CD4-positive, alpha-beta T cell (primary cell): ENCODE data around the gene PFDN1. TPM values are rescaled to one million over a fixed set of nuclear protein-coding genes. Genes with fewer than 3 reads are reported as not detected.
"Not testable (repeated sequence)": the region's sequence is repeated elsewhere in the genome, so short reads cannot be mapped to it uniquely, and the experiment has no call there.

Source experiments
- ATAC-seq: fragments of 200-7000 bp; cut with Tn5 transposase; one replicate; pipeline ENCODE4 v1.10.0; 2022; ENCODE audit warnings: mild to moderate bottlenecking; ENCODE audit not compliant: poor library complexity
- CTCF ChIA-PET: fragments of 350-600 bp; sonication (Branson Sonifier 250); formaldehyde crosslinking; loops from one replicate; lab custom pipeline; 2021; ENCODE audit warnings: antibody characterized with exemption, inconsistent platforms; lab: Charles Lee
- POLR2A ChIA-PET: fragments of 350-600 bp; sonication (Branson Sonifier 250); formaldehyde crosslinking; loops from one replicate; lab custom pipeline; 2021; ENCODE audit warnings: antibody characterized with exemption, inconsistent platforms; lab: Charles Lee
- DNase-seq, 14 experiments: peaks; one replicate each; pipeline ENCODE4 v3.0.0-alpha.2; 2013 to 2020; ENCODE audit warnings: mixed read lengths in 2 of 14
- H3K27ac ChIP-seq, 2 donors: one replicate each; pipeline versions ENCODE4 v1.5.1 to v1.7.0; 2013; ENCODE audit warnings: low read length in 2 of 2, low read depth in 1 of 2, mild to moderate bottlenecking in 1 of 2
- H3K27me3 ChIP-seq, 2 experiments: 1 replicate in 1 of 2; 2 replicates in 1 of 2; pipeline versions ENCODE4 v1.6.1 to v1.7.0; 2013; ENCODE audit warnings: low read length in 2 of 2, control low read depth in 1 of 2, mild to moderate bottlenecking in 1 of 2, moderate library complexity in 1 of 2; ENCODE audit not compliant: insufficient read depth in 2 of 2, control insufficient read depth in 1 of 2
- H3K36me3 ChIP-seq: one replicate; pipeline ENCODE4 v1.6.1; 2013; ENCODE audit warnings: low read length, control low read depth; ENCODE audit not compliant: insufficient read depth
- H3K4me1 ChIP-seq: one replicate; pipeline ENCODE4 v1.6.1; 2013; ENCODE audit warnings: low read length, control low read depth; ENCODE audit not compliant: insufficient read depth
- H3K4me3 ChIP-seq: one replicate; pipeline ENCODE4 v1.5.1; 2013; ENCODE audit warnings: mild to moderate bottlenecking, low read length, moderate library complexity
- H3K9me3 ChIP-seq, 2 experiments: 1 replicate in 1 of 2; 2 replicates in 1 of 2; pipeline versions ENCODE4 v1.6.1 to v1.7.0; 2013; ENCODE audit warnings: low read length in 2 of 2, mild to moderate bottlenecking in 2 of 2, control low read depth in 1 of 2, moderate library complexity in 1 of 2; ENCODE audit not compliant: control insufficient read depth in 1 of 2, insufficient read depth in 1 of 2
- H3K27ac Mint-ChIP-seq: one replicate; pipeline ENCODE4 v1.8.0; 2020; ENCODE audit warnings: mixed read lengths
- H3K27me3 Mint-ChIP-seq: one replicate; pipeline ENCODE4 v1.8.0; 2021; ENCODE audit warnings: mixed read lengths
- H3K36me3 Mint-ChIP-seq: one replicate; pipeline ENCODE4 v1.8.0; 2021; ENCODE audit warnings: low read depth, mixed read lengths
- H3K4me1 Mint-ChIP-seq: one replicate; pipeline ENCODE4 v1.8.0; 2021; ENCODE audit warnings: low read depth, mixed read lengths
- H3K4me3 Mint-ChIP-seq: one replicate; pipeline ENCODE4 v1.8.0; 2020; ENCODE audit warnings: mild to moderate bottlenecking, mixed read lengths
- H3K9me3 Mint-ChIP-seq: one replicate; pipeline ENCODE4 v1.8.0; 2020; ENCODE audit warnings: mixed read lengths
- intact Hi-C, 2 experiments: fragments of 100-400 bp; cut with DNase I in 1 of 2; cut with micrococcal nuclease in 1 of 2; formaldehyde crosslinking; loops; one replicate each; pipeline versions ENCODE4 v1.15.1 to v1.9.0; 2023 to 2025; cut with DNase I, micrococcal nuclease
- total RNA-seq, 174 experiments: library from RNA in 2 of 174; stranded (reverse) in 2 of 174; gene quantifications; one replicate each; pipeline ENCODE4 v1.2.3 and lab custom pipeline; 2021 to 2026
- TF ChIP-seq, protein P1 (sequence below): fragments of 200-600 bp; IDR thresholded peaks from one replicate; pipeline ENCODE4 v1.8.0; 2022; ENCODE audit warnings: antibody characterized with exemption, mild to moderate bottlenecking

PFDN1 gene
- total RNA-seq, 2 experiments from 2014 or later = 21.3 to 22.0 TPM

DNA sequence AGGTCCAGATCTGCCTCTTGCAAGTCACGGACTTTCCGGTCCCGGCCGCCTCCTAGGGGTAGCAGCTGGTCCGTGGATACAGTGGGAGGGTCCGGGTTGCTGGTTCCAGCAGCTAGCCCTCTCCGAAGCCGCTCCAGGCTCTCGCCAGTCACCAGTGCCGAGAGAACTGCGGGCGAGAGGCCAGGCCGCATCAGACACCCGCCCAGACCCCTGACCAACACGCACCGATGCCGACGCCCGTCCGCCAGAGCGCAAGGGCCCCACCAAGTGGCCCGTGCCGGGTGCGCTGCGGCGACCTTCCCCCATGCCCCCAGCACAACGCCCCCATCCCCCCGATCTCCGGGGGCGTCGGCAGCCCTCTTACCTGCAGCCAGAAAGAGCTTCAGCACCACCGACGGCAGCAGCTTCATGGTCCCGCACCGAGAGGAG lies 43.0 kb upstream of the PFDN1 start:
- ChIA-PET POLR2A (interaction anchor here (0.6 to 2.8 kb wide), 8 partner anchors 9 to 738 kb away, joined by 3 to 17 read pairs (median 5); partner anchors contain the start of gene ANKHD1), CTCF (interaction anchor here (0.9 to 12.3 kb wide), 10 partner anchors 14 to 374 kb away, joined by 3 to 118 read pairs (median 4); partner anchors contain the start of genes PFDN1 and SLC4A9)
- ATAC-seq (no peak), DNase-seq (no peak)
- TF ChIP-seq, protein P1, sequence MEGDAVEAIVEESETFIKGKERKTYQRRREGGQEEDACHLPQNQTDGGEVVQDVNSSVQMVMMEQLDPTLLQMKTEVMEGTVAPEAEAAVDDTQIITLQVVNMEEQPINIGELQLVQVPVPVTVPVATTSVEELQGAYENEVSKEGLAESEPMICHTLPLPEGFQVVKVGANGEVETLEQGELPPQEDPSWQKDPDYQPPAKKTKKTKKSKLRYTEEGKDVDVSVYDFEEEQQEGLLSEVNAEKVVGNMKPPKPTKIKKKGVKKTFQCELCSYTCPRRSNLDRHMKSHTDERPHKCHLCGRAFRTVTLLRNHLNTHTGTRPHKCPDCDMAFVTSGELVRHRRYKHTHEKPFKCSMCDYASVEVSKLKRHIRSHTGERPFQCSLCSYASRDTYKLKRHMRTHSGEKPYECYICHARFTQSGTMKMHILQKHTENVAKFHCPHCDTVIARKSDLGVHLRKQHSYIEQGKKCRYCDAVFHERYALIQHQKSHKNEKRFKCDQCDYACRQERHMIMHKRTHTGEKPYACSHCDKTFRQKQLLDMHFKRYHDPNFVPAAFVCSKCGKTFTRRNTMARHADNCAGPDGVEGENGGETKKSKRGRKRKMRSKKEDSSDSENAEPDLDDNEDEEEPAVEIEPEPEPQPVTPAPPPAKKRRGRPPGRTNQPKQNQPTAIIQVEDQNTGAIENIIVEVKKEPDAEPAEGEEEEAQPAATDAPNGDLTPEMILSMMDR = no peak
- Mint-ChIP-seq H3K4me3 (peak overlapping the region; percentile 83), H3K9me3 (no peaks in the 10 kb centered on the region), H3K27ac (no peak overlapping the region), H3K4me1 (peaks cover 54% of the 10 kb centered on the region), H3K27me3 (peaks cover 4% of the 10 kb centered on the region), H3K36me3 (no peaks in the 10 kb centered on the region)
- intact Hi-C loops = loop anchor here (5.0 kb wide), 2 partner anchors 44 to 174 kb away; partner anchors contain the start of gene PFDN1 (in 2 of the 2)
- Histone ChIP-seq H3K27me3 (peaks cover 0 to 4% of the 10 kb centered on the region in 2 experiments), H3K27ac (no peak overlapping the region), H3K4me1 (peaks cover 55% of the 10 kb centered on the region), H3K36me3 (no peaks in the 10 kb centered on the region), H3K9me3 (no peaks in the 10 kb centered on the region), H3K4me3 (peak overlapping the region; percentile 56)

DNA sequence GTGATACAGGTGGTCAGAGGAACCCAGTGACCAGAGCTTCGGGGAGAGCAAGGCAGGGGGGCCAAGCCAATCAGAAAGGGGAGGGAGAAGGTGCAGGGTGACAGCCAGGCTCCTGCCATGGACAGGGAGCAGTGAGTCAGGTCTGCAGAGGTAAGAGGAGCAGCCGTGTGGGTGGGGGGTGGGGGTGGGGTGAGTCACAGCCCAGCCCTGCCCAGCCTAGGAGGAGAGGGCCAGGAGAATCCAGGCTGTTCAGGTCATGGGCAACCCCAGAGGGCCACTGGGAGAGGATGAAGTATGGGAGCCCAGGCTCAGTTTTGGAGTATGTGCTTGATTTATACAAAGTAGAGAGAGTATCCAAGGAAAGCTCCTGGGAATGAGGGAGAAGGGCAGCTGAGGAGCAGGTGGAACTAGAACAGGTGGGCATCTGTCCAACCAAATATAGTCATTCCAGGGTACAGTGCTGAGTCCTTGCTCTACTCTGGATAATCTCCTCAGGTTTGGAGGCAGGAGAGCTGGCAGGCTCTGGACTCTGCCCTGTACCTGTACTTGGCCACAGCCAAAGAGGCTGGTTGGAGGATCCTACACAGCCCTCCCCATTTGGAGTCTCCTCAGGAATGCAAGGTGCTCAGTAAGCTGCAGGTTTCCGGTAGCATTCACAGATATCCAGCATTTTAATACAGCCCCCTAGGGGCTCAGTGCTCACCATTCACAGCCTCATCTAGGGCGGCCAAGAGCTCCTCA lies 42.0 kb upstream of the PFDN1 start:
- POLR2A ChIA-PET = interaction anchor here (1.0 to 2.8 kb wide), 5 partner anchors 52 to 366 kb away, joined by 3 to 17 read pairs (median 5); partner anchors contain the start of gene EIF4EBP3
- peak in 2 of 14 experiments; percentile 27 for DNase-seq
- H3K27me3 ChIP-seq = peaks cover 0 to 4% of the 10 kb centered on the region in 2 experiments
- H3K4me1 Mint-ChIP-seq = peaks cover 59% of the 10 kb centered on the region
- no peaks in the 10 kb centered on the region for H3K36me3 Mint-ChIP-seq
- peak overlapping the region; percentile 83 for H3K4me3 Mint-ChIP-seq
- no peaks in the 10 kb centered on the region for H3K36me3 ChIP-seq
- H3K9me3 Mint-ChIP-seq = no peaks in the 10 kb centered on the region
- no peak overlapping the region for H3K4me3 ChIP-seq
- TF ChIP-seq, protein P1 = no peak
- CTCF ChIA-PET = interaction anchor here (1.0 to 12.3 kb wide), 5 partner anchors 15 to 101 kb away, joined by 3 to 118 read pairs (median 5); partner anchors contain the start of genes PFDN1 and SLC4A9
- peak overlapping the region; percentile 50 for H3K27ac Mint-ChIP-seq
- no peaks in the 10 kb centered on the region for H3K9me3 ChIP-seq
- H3K27ac ChIP-seq = no peak overlapping the region
- peaks cover 56% of the 10 kb centered on the region for H3K4me1 ChIP-seq
- intact Hi-C loops = loop anchor here (5.0 kb wide), 2 partner anchors 43 to 173 kb away; partner anchors contain the start of gene PFDN1 (in 2 of the 2)
- no peak for ATAC-seq
- peaks cover 4% of the 10 kb centered on the region for H3K27me3 Mint-ChIP-seq

DNA sequence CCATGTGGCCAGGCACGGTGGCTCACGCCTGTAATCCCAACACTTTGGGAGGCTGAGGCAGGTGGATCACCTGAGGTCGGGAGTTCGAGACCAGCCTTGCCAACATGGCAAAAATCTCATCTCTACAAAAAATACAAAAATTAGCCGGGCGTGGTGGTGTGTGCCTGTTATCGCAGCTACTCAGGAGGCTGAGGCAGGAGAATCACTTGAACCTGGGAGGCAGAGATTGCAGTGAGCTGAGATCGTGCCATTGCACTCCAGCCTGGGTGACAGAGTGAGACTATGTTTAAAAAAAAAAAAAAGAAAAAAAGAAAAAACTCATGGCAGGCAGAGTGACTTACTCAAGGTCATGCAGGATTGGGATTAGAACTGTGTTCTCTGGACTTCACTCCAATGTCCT lies 40.9 kb upstream of the PFDN1 start:
- ChIA-PET CTCF (interaction anchor here (0.6 to 2.5 kb wide), 4 partner anchors 8 to 295 kb away, joined by 3 to 9 read pairs (median 6); no protein-coding TSS in a partner anchor), POLR2A (interaction anchor here (1.1 kb wide), 1 partner anchor 204 kb away, joined by 3 read pairs; the partner anchor contains the start of gene EIF4EBP3)
- H3K27me3 Mint-ChIP-seq, H3K36me3 ChIP-seq, H3K27me3 ChIP-seq, DNase-seq, H3K4me3 ChIP-seq, H3K36me3 Mint-ChIP-seq, intact Hi-C loops, H3K27ac ChIP-seq, ATAC-seq, H3K9me3 Mint-ChIP-seq, H3K9me3 ChIP-seq: not testable (repeated sequence)
- peak overlapping the region; percentile 83 for H3K4me3 Mint-ChIP-seq
- peaks cover 56% of the 10 kb centered on the region for H3K4me1 ChIP-seq
- H3K4me1 Mint-ChIP-seq = peaks cover 59% of the 10 kb centered on the region
- peak overlapping the region; percentile 50 for H3K27ac Mint-ChIP-seq
